Mesodermal cell (in vitro differentiated cells): ENCODE measurements around the gene ABHD16B. TPM values are rescaled to one million over a fixed set of nuclear protein-coding genes. Genes with fewer than 3 reads are reported as not detected.

ENCODE experiments used
- H3K27ac ChIP-seq: 2 replicates; pipeline ENCODE4 v1.7.0; 2013; ENCODE audit warnings: mild to moderate bottlenecking, low read depth, low read length, moderate library complexity; ENCODE audit not compliant: severe bottlenecking
- H3K36me3 ChIP-seq: 2 replicates; pipeline ENCODE4 v1.7.1; 2013; ENCODE audit warnings: mild to moderate bottlenecking, low read length, moderate library complexity; ENCODE audit not compliant: control insufficient read depth, insufficient read depth
- H3K4me1 ChIP-seq: one replicate; pipeline ENCODE4 v1.7.1; 2013; ENCODE audit warnings: mild to moderate bottlenecking, low read length; ENCODE audit not compliant: insufficient read depth, control insufficient read depth, poor library complexity, severe bottlenecking
- H3K4me3 ChIP-seq: 2 replicates; pipeline ENCODE4 v1.7.0; 2013; ENCODE audit warnings: low read length, control low read depth, mild to moderate bottlenecking; ENCODE audit not compliant: insufficient read depth, poor library complexity, severe bottlenecking; ENCODE audit errors: extremely low read depth
- H3K9me3 ChIP-seq: 2 replicates; pipeline ENCODE4 v1.7.1; 2013; ENCODE audit warnings: mild to moderate bottlenecking, low read length, moderate library complexity; ENCODE audit not compliant: control insufficient read depth
- WGBS, 2 experiments: methylation state at CpG; one replicate each; pipeline ENCODE4 v1.1.5; 2013; ENCODE audit warnings: missing lambda C conversion rate in 2 of 2; ENCODE audit not compliant: insufficient coverage in 2 of 2; 5-methylcytosine and 5-hydroxymethylcytosine counted together
- polyA plus RNA-seq, 2 experiments: library from polyadenylated mRNA; stranded (reverse); fragments of 50-300 nt; gene quantifications; one replicate each; pipeline ENCODE4 v1.2.3, GENCODE V29; 2013

Gene ABHD16B
- not detected for polyA plus RNA-seq (2013, experiment 1 of 2)
- polyA plus RNA-seq (2013, experiment 2 of 2) = not detected

DNA sequence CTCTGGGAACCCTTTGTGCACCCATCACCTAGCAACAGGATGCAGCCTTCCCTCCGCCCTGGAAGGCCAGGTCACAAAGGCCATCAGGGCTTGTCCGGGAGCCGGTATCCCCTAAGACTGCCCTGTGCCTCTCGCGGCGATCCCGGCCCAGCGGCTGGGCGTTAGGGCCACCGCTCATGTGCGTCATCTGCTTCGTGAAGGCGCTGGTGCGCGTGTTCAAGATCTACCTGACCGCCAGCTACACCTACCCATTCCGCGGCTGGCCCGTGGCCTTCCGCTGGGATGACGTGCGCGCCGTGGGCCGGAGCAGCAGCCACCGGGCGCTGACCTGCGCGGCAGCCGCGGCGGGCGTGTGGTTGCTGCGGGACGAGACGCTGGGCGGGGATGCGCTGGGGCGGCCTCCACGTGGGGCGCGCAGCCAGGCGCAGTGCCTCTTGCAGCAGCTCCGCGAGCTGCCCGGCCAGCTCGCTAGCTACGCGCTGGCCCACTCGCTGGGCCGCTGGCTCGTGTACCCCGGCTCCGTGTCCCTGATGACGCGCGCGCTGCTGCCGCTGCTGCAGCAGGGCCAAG, at the start of gene ABHD16B:
TSS of gene ABHD16B (plus strand) at position 134 of the 570 bp plus-strand sequence. CDS start at position 177, 43 bp downstream.
- Histone ChIP-seq H3K4me3 (no peak within 1 kb of the TSS), H3K36me3 (peaks cover 22% of the 10 kb centered on the region), H3K4me1 (peaks cover 23% of the 10 kb centered on the region), H3K27ac (peak within 1 kb of the TSS; percentile 41), H3K9me3 (no peaks in the 10 kb centered on the region)
- 96 to 97% methylated on average over 49 to 59 of the region's 59 CpGs for WGBS, 2 experiments

DNA sequence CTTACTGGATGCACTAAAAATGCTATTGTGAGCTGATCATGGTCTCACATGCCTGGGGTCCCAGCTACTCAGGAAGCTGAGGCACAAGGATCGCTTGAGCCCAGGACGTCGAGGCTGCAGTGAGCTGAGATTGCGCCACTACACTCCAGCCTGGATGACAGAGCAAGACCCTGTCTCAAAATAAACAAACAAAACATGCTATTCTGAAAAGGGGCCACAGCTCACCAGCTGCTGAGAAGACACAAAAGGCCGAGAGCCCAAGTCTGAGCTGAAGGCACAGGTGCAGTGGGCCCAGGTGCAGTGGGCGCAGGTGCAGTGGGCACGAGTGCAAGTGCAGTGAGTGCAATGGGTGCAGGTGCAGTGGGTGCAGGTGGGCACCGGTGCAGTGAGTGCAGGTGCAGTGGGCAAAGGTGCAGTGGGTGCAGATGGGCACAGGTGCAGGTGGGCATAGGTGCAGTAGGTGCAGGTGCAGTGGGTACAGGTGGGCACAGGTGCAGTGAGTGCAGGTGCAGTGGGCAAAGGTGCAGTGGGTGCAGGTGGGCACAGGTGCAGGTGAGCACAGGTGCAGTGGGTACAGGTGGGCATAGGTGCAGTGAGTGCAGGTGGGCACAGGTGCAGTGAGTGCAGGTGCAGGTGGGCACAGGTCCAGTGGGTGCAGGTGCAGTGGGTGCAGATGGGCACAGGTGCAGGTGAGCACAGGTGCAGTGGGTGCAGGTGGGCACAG, 46.2 kb upstream of the ABHD16B start:
- Histone ChIP-seq H3K4me1 (peaks cover 3% of the 10 kb centered on the region), H3K4me3 (no peak overlapping the region), H3K9me3 (no peaks in the 10 kb centered on the region), H3K27ac (no peak overlapping the region), H3K36me3 (peaks cover 10% of the 10 kb centered on the region)
- WGBS, 2 experiments = 83 to 91% methylated on average over 7 of the region's 8 CpGs

DNA sequence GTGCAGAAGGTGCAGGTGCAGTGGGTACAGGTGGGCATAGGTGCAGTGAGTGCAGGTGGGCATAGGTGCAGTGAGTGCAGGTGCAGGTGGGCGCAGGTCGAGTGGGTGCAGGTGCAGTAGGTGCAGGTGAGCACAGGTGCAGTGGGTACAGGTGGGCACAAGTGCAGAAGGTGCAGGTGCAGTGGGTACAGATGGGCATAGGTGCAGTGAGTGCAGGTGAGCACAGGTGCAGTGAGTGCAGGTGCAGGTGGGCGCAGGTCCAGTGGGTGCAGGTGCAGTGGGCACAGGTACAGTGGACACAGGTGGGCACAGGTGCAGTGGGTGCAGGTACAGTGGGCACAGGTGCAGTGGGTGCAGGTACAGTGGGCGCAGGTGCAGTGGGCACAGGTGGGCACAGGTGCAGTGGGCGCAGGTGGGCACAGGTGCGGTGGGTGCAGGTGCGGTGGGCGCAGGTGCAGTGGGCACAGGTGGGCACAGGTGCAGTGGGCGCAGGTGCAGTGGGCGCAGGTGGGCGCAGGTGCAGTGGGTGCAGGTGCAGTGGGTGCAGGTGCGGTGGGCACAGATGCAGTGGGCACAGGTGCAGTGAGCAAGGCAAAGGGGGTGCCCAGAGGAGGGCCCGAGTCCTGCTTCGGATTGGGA, 45.6 kb upstream of the ABHD16B start:
- WGBS, 2 experiments = 98 to 99% methylated on average over 9 to 12 of the region's 14 CpGs
- H3K4me3 ChIP-seq = no peak overlapping the region
- no peaks in the 10 kb centered on the region for H3K9me3 ChIP-seq
- H3K27ac ChIP-seq = no peak overlapping the region
- H3K36me3 ChIP-seq = peaks cover 10% of the 10 kb centered on the region
- peaks cover 3% of the 10 kb centered on the region for H3K4me1 ChIP-seq

DNA sequence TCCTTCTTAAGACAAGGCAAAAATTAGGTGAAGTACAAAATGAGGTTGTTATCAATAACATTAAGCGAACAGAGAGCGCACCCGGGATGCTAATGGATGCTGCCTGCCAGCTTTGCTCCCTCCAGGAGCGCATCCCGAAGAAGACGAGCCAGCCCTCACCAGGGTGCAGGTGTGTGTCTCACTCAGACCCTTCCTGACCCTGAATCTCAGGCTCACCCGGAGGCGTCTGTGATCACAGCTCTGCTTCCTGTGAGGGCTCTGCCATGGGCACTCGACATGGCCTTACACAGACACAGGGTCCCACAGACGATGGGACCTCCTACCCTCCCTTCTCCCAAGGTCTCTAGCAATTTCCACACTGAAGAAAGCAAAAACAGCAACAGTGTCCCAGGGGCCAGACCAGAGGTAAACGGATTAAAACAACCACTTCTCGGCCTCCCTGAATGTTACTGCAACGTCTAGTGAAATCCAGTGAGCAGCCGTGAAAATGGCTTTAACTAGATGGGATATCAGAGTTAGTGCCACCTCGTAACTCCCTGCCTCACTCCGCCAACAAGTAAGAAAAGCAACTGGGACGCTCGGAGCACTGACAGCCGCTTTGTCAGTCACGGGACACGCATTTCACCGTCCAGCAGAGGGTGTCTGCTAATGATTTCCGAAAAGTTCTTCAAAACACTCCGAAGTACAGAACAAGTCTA, 41.9 kb upstream of the ABHD16B start:
- WGBS, 2 experiments = 84 to 85% methylated on average over 21 to 24 of the region's 24 CpGs

DNA sequence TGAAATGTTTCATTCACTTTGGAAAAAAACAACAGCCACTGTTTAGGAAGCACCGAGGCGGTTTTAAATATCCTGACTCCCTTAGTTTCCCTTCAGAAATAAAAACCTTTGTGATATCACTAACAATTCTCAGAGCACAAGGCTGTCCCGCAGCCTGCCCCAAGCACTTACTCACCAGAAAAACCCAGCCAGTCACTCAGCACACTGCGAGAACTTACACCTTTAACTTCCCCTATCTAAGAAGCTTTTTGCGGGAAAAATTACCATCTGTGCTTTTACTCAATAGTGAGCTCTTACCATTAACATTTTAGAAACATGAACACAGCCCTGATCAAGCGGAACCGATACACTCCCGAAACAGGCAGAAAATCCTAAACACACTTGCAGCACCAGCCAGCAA, 39.5 kb upstream of the ABHD16B start:
- Histone ChIP-seq H3K4me1 (peaks cover 9% of the 10 kb centered on the region), H3K36me3 (peaks cover 21% of the 10 kb centered on the region), H3K27ac (no peak overlapping the region), H3K4me3 (no peak overlapping the region), H3K9me3 (no peaks in the 10 kb centered on the region)
- WGBS, 2 experiments = 93 to 99% methylated on average over 6 to 7 of the region's 8 CpGs

More for the DNA sequence above, 41.9 kb upstream of the ABHD16B start:
- Histone ChIP-seq H3K4me3 (no peak overlapping the region), H3K9me3 (no peaks in the 10 kb centered on the region), H3K27ac (peak overlapping the region; percentile 41), H3K4me1 (peaks cover 3% of the 10 kb centered on the region), H3K36me3 (peaks cover 22% of the 10 kb centered on the region)

DNA sequence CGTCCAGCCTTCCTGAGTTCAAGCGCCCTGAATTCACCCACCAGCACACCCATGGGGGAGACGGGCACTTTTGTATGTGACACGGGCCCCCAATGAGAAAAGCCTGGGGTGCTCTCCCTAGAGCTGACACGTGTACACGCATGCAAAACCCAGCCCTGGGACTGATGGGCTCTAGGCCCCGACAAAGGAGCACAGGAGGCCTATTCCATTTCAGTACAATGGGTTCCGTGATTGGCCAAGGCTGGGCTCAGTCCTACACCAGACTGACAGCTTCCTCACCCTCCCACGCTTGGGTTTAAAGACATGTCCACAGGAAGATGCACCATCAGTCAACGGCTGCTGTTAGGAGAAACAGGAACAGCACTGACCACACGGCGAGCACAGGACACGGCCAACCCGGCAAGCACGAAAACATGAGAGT, 39.0 kb upstream of the ABHD16B start:
- 93 to 97% methylated on average over 14 of the region's 15 CpGs for WGBS, 2 experiments
- peaks cover 22% of the 10 kb centered on the region for H3K36me3 ChIP-seq
- no peak overlapping the region for H3K27ac ChIP-seq
- peaks cover 12% of the 10 kb centered on the region for H3K4me1 ChIP-seq
- H3K4me3 ChIP-seq = no peak overlapping the region
- no peaks in the 10 kb centered on the region for H3K9me3 ChIP-seq

DNA sequence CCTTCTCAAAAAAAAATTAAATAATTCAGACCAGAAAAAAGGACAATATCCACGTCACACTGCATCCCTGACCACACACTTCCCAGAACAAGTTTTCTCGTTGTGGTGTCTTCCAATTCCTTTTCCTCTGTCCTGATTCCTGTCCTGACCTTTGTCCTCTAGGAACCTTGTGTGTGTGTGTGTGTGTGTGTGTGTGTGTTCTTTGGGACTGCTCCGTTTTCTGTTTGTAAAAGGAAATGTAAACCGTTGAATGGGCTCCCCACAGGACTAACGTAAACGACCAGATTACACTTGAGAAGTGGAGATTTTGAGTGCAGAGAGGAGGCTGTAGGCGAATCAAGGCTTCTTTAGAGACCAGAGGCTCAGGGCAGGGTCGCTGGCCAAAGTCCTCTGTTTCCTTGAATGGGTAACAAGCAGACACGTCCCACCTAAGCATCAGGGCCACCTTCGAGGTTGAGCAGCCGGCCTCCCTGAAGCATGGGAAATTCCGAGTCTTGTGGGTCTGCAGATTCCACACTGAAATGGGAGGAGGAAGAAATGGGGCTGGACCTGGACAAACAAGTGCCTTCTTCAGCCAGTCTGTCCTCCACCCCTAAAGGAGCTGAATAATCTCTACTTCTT, 37.5 kb upstream of the ABHD16B start:
- H3K4me3 ChIP-seq = no peak overlapping the region
- no peaks in the 10 kb centered on the region for H3K9me3 ChIP-seq
- peak overlapping the region; percentile 0 for H3K27ac ChIP-seq
- H3K36me3 ChIP-seq = peaks cover 22% of the 10 kb centered on the region
- WGBS, 2 experiments = 83 to 85% methylated on average over 8 to 10 of the region's 12 CpGs
- peaks cover 13% of the 10 kb centered on the region for H3K4me1 ChIP-seq

DNA sequence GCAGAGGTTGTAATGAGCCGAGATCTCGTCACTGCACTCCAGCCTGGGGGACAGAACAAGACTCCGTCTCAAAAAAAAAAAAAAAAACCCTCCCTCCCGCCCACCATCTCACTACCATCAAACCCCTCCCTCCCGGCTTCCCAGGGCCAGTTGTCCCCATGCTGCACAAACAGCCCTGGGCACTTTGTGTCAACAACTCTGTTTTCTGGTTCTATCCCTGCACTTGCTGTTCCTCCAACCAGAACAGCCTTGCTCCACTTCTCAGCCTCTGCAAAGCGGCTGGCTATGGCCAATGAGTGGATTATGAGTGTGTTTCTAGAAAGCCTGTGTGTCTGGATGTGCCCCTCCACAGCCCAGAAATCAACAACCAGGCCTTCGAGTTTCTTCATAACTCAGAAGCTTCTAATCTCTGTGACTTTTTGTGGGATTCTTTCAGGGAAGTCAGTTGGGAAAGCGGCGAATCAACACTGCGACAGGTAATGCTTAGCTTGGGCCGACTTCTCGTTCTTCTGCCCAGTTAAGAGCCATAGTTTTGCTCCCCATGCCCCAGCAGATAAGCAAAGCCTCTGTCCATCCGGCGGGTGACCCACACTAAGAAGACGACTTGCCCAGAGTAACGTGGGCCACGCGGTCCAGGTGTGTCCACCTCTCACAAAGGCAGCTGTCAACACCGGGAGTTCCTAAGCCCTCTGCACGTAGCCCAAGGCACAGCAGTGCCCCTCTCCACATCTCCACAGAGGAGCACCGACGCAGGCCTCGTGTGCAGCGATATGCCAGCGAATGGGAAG, 35.8 kb upstream of the ABHD16B start:
- 92 to 97% methylated on average over 15 to 19 of the region's 25 CpGs for WGBS, 2 experiments

DNA sequence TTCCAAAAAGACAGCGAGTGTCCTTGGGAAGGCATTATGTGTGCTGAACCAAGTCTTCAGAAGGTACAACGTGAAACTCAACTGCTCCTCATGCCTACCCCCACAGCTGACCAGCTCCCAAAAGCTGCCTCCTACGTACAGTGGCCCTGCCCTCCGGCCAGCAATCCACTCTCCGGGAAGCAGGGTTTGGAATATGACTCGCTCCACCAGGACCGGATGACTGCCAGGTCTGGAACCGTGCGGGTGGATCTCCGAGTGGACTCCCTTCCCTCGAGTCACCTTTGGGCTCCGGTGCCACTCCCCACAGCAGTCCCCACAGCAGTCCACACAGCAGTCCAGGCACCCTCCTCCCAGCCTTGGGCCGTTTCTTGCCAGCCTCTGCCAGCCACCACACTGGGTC, 34.5 kb upstream of the ABHD16B start:
- H3K4me3 ChIP-seq = no peak overlapping the region
- H3K27ac ChIP-seq = no peak overlapping the region
- peaks cover 19% of the 10 kb centered on the region for H3K36me3 ChIP-seq
- WGBS, 2 experiments = 94 to 98% methylated on average over 13 of the region's 13 CpGs
- H3K4me1 ChIP-seq = peaks cover 23% of the 10 kb centered on the region
- no peaks in the 10 kb centered on the region for H3K9me3 ChIP-seq

More for the DNA sequence above, 35.8 kb upstream of the ABHD16B start:
- no peak overlapping the region for H3K4me3 ChIP-seq
- H3K9me3 ChIP-seq = no peaks in the 10 kb centered on the region
- no peak overlapping the region for H3K27ac ChIP-seq
- peaks cover 22% of the 10 kb centered on the region for H3K36me3 ChIP-seq
- H3K4me1 ChIP-seq = peaks cover 23% of the 10 kb centered on the region
